ENCODE data around the gene FADS6. TPM values are rescaled to one million over a fixed set of nuclear protein-coding genes. Genes with fewer than 3 reads are reported as not detected.
"Not testable (repeated sequence)": the region's sequence is repeated elsewhere in the genome, so short reads cannot be mapped to it uniquely, and the experiment has no call there.

FADS6 gene
- polyA plus RNA-seq, 3 donors: 0.25 to 0.67 (median 0.29) TPM

- no peak for DNase-seq (ENCODE audit: extremely low read depth in 1 of 11, low read depth in 9 of 11, low spot score in 4 of 11)
Observed at GRCh38 chr17:74922172-74922571, 28.7 kb upstream of the FADS6 start.

- DNase-seq (ENCODE audit: extremely low read depth in 1 of 11, low read depth in 9 of 11, low spot score in 4 of 11): no peak
Observed at GRCh38 chr17:74921769-74922168, 28.3 kb upstream of the FADS6 start.

GRCh38 chr17:74921026-74921681 lies 27.7 kb upstream of the FADS6 start:
- DNase-seq (ENCODE audit: extremely low read depth in 1 of 11, low read depth in 9 of 11, low spot score in 4 of 11): no peak

GRCh38 chr17:74920642-74921025 lies 27.2 kb upstream of the FADS6 start:
- DNase-seq (ENCODE audit: extremely low read depth in 1 of 11, low read depth in 9 of 11, low spot score in 4 of 11): no peak

GRCh38 chr17:74920306-74920620 lies 26.8 kb upstream of the FADS6 start:
- no peak for DNase-seq (ENCODE audit: extremely low read depth in 1 of 11, low read depth in 9 of 11, low spot score in 4 of 11)

- DNase-seq (ENCODE audit: extremely low read depth in 1 of 11, low read depth in 9 of 11, low spot score in 4 of 11): no peak
Observed at GRCh38 chr17:74919440-74920305, 26.2 kb upstream of the FADS6 start.

GRCh38 chr17:74918906-74919305 lies 25.5 kb upstream of the FADS6 start:
- no peak for DNase-seq (ENCODE audit: extremely low read depth in 1 of 11, low read depth in 9 of 11, low spot score in 4 of 11)

- no peak for DNase-seq (ENCODE audit: extremely low read depth in 1 of 11, low read depth in 9 of 11, low spot score in 4 of 11)
Observed at GRCh38 chr17:74917430-74917829, 24.0 kb upstream of the FADS6 start.

GRCh38 chr17:74916851-74917199 lies 23.4 kb upstream of the FADS6 start:
- DNase-seq (ENCODE audit: extremely low read depth in 1 of 11, low read depth in 9 of 11, low spot score in 4 of 11): no peak

GRCh38 chr17:74916136-74916850 lies 22.9 kb upstream of the FADS6 start:
- DNase-seq (ENCODE audit: extremely low read depth in 1 of 11, low read depth in 9 of 11, low spot score in 4 of 11): no peak

- DNase-seq (ENCODE audit: extremely low read depth in 1 of 11, low read depth in 9 of 11, low spot score in 4 of 11): not testable (repeated sequence)
Observed at GRCh38 chr17:74911423-74911822, 18.0 kb upstream of the FADS6 start.

GRCh38 chr17:74909097-74909496 lies 15.7 kb upstream of the FADS6 start:
- not testable (repeated sequence) for DNase-seq (ENCODE audit: extremely low read depth in 1 of 11, low read depth in 9 of 11, low spot score in 4 of 11)

GRCh38 chr17:74907012-74907411 lies 13.6 kb upstream of the FADS6 start:
- DNase-seq (ENCODE audit: extremely low read depth in 1 of 11, low read depth in 9 of 11, low spot score in 4 of 11): no peak

GRCh38 chr17:74906214-74906793 lies 12.9 kb upstream of the FADS6 start:
- not testable (repeated sequence) for DNase-seq (ENCODE audit: extremely low read depth in 1 of 11, low read depth in 9 of 11, low spot score in 4 of 11)

GRCh38 chr17:74904687-74905409 lies 11.4 kb upstream of the FADS6 start:
- no peak for DNase-seq (ENCODE audit: extremely low read depth in 1 of 11, low read depth in 9 of 11, low spot score in 4 of 11)

- DNase-seq (ENCODE audit: extremely low read depth in 1 of 11, low read depth in 9 of 11, low spot score in 4 of 11): no peak
Observed at GRCh38 chr17:74903671-74904070, 10.2 kb upstream of the FADS6 start.

- no peak for DNase-seq (ENCODE audit: extremely low read depth in 1 of 11, low read depth in 9 of 11, low spot score in 4 of 11)
Observed at GRCh38 chr17:74903034-74903433, 9.6 kb upstream of the FADS6 start.

GRCh38 chr17:74901353-74902135 lies 8.1 kb upstream of the FADS6 start:
- no peak for DNase-seq (ENCODE audit: extremely low read depth in 1 of 11, low read depth in 9 of 11, low spot score in 4 of 11)

Measured in renal cortex interstitium (tissue), 11 donors.